Transverse colon (tissue), 3 donors: ENCODE results near the gene OR7G2.

Experiments
- POLR2A ChIP-seq: fragments of 450-650 bp; IDR thresholded peaks from one replicate; pipeline ENCODE4 v1.6.1; 2016; ENCODE audit warnings: antibody characterized with exemption, mild to moderate bottlenecking, moderate library complexity
- TF ChIP-seq, protein P1 (sequence below), 5 experiments: fragments of 200-600 bp in 3 of 5; fragments of 450-650 bp in 2 of 5; sonication (generic) in 3 of 5; IDR thresholded peaks; 1 replicate in 2 of 5; 2 replicates in 3 of 5; pipeline ENCODE4 v1.5.1; 2016 to 2017; ENCODE audit warnings: antibody characterized with exemption in 5 of 5, inconsistent platforms in 3 of 5, mild to moderate bottlenecking in 2 of 5, moderate library complexity in 1 of 5

DNA sequence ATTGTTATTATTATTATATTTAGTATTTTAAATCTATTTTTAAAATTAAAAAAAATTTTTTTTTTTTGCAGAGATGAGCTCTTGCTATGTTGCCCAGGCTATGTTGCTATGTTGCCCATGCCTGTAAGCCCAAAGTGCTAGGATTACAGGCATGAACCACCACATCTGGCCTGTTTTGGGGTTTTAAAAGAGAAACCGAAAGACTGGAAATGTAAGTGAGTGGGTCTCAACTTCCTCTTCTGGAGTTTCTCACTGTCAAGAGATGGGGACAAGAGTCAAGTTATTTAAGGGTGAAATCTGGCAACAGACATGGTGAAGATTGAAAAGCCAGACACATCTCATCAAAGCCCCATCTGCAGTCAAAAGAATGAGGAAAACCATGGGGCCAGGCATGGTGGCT is 23.7 kb upstream of the OR7G2 start:
- TF ChIP-seq, protein P1, sequence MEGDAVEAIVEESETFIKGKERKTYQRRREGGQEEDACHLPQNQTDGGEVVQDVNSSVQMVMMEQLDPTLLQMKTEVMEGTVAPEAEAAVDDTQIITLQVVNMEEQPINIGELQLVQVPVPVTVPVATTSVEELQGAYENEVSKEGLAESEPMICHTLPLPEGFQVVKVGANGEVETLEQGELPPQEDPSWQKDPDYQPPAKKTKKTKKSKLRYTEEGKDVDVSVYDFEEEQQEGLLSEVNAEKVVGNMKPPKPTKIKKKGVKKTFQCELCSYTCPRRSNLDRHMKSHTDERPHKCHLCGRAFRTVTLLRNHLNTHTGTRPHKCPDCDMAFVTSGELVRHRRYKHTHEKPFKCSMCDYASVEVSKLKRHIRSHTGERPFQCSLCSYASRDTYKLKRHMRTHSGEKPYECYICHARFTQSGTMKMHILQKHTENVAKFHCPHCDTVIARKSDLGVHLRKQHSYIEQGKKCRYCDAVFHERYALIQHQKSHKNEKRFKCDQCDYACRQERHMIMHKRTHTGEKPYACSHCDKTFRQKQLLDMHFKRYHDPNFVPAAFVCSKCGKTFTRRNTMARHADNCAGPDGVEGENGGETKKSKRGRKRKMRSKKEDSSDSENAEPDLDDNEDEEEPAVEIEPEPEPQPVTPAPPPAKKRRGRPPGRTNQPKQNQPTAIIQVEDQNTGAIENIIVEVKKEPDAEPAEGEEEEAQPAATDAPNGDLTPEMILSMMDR (IDR thresholded peaks at IDR 0.05): no peak
- TF ChIP-seq POLR2A: no peak
